Astrocyte (in vitro differentiated cells and primary cell): Measurements from ENCODE around the gene EXOSC7. TPM values are rescaled to one million over a fixed set of nuclear protein-coding genes. Genes with fewer than 3 reads are reported as not detected.

Experiments
- DNase-seq: peaks from one replicate; pipeline ENCODE4 v3.0.0-alpha.2; 2010; ENCODE audit warnings: low read depth
- FAIRE-seq: peaks from 2 replicates; lab custom pipeline; 2011; peaks lifted over from hg19 to GRCh38; lab: Jason Lieb, UNC
- H2AFZ ChIP-seq: 2 replicates; pipeline ENCODE4 v1.6.0; 2012; ENCODE audit warnings: low read depth, low read length, inconsistent platforms
- H3K27ac ChIP-seq: 2 replicates; pipeline ENCODE4 v1.5.1; 2011; ENCODE audit warnings: low read depth, low read length, inconsistent platforms
- H3K27me3 ChIP-seq: 2 replicates; pipeline ENCODE4 v1.6.0; 2011; ENCODE audit warnings: low read length, inconsistent platforms; ENCODE audit not compliant: insufficient read depth
- H3K36me3 ChIP-seq: 2 replicates; pipeline ENCODE4 v1.5.1; 2011; ENCODE audit warnings: low read length, inconsistent platforms; ENCODE audit not compliant: insufficient read depth
- H3K4me1 ChIP-seq: 2 replicates; pipeline ENCODE4 v1.5.1; 2011; ENCODE audit warnings: low read length, inconsistent platforms; ENCODE audit not compliant: insufficient read depth
- H3K4me2 ChIP-seq: 2 replicates; pipeline ENCODE4 v1.6.0; 2012; ENCODE audit warnings: low read length, inconsistent platforms
- H3K4me3 ChIP-seq: 2 replicates; pipeline ENCODE4 v1.5.1; 2011; ENCODE audit warnings: low read depth, mild to moderate bottlenecking, low read length, inconsistent platforms; ENCODE audit not compliant: insufficient read depth
- H3K79me2 ChIP-seq: 2 replicates; pipeline ENCODE4 v1.6.0; 2012; ENCODE audit warnings: mild to moderate bottlenecking, low read length, inconsistent platforms; ENCODE audit not compliant: insufficient read depth
- H3K9ac ChIP-seq: 2 replicates; pipeline ENCODE4 v1.6.0; 2012; ENCODE audit warnings: mild to moderate bottlenecking, low read length, inconsistent platforms
- H3K9me3 ChIP-seq: 2 replicates; pipeline ENCODE4 v1.5.1; 2012; ENCODE audit warnings: low read depth, mild to moderate bottlenecking, low read length, inconsistent platforms; ENCODE audit not compliant: insufficient read depth
- H4K20me1 ChIP-seq: 2 replicates; pipeline ENCODE4 v1.6.0; 2012; ENCODE audit warnings: low read length, inconsistent platforms; ENCODE audit not compliant: insufficient read depth
- H3K27ac Mint-ChIP-seq: one replicate; pipeline ENCODE4 v1.8.0; 2021; ENCODE audit warnings: mild to moderate bottlenecking, mixed read lengths; ENCODE audit not compliant: unreplicated experiment
- H3K27me3 Mint-ChIP-seq: one replicate; pipeline ENCODE4 v1.8.0; 2021; ENCODE audit warnings: low read depth, mixed read lengths; ENCODE audit not compliant: unreplicated experiment
- H3K36me3 Mint-ChIP-seq: one replicate; pipeline ENCODE4 v1.8.0; 2021; ENCODE audit warnings: low read depth, mixed read lengths; ENCODE audit not compliant: unreplicated experiment
- H3K4me1 Mint-ChIP-seq: one replicate; pipeline ENCODE4 v1.8.0; 2021; ENCODE audit warnings: low read depth, mixed read lengths; ENCODE audit not compliant: unreplicated experiment
- H3K4me3 Mint-ChIP-seq: one replicate; pipeline ENCODE4 v1.8.0; 2021; ENCODE audit warnings: mild to moderate bottlenecking, moderate library complexity, mixed read lengths; ENCODE audit not compliant: unreplicated experiment
- H3K9me3 Mint-ChIP-seq: one replicate; pipeline ENCODE4 v1.8.0; 2021; ENCODE audit warnings: mild to moderate bottlenecking, mixed read lengths; ENCODE audit not compliant: unreplicated experiment
- EZH2 ChIP-seq: IDR thresholded peaks from 2 replicates; pipeline ENCODE4 v1.6.1; 2012; ENCODE audit warnings: mild to moderate bottlenecking, low read length, inconsistent platforms; ENCODE audit not compliant: insufficient read depth
- total RNA-seq: library from RNA; stranded (reverse); gene quantifications from 2 replicates; pipeline ENCODE4 v1.2.1, GENCODE V29; 2021
- TF ChIP-seq, protein P1 (sequence below): IDR thresholded peaks from 2 replicates; pipeline ENCODE4 v1.5.1; 2011; ENCODE audit warnings: low read depth, mild to moderate bottlenecking, inconsistent platforms, low read length, moderate library complexity; ENCODE audit not compliant: insufficient read depth

Gene EXOSC7
- total RNA-seq, 1 donor from 2014 or later = 38.6 TPM

DNA sequence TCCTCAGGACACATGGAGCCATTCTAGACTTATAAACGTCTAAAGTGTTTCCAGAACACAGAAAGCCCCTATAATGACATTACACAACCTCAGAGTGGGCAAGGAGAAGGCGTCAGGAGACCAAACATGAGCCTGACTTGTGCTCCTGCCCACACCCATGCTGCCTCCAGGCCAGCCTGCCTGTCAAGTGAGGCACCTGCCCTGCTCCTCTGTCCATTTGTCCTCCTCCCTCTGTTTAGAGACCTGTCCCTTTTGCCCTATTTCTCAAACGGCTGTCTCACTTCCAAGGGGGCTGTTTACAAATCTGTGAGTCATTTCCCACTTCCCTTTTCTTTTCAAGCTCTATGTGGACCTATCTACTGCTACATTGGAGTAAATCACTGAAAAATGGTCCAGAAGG, 21.1 kb upstream of the EXOSC7 start:
- Histone ChIP-seq H3K9ac (no peak overlapping the region), H3K27me3 (no peaks in the 10 kb centered on the region), H3K36me3 (no peaks in the 10 kb centered on the region), H3K4me1 (peaks cover 2% of the 10 kb centered on the region), H3K27ac (no peak overlapping the region), H3K79me2 (peaks cover 11% of the 10 kb centered on the region), H4K20me1 (peaks cover 77% of the 10 kb centered on the region), H3K4me2 (no peak overlapping the region), H2AFZ (no peak overlapping the region), H3K4me3 (no peak overlapping the region), H3K9me3 (no peaks in the 10 kb centered on the region)
- Mint-ChIP-seq H3K4me1 (peaks cover 15% of the 10 kb centered on the region), H3K9me3 (peaks cover 1% of the 10 kb centered on the region), H3K36me3 (peaks cover 34% of the 10 kb centered on the region), H3K27ac (no peak overlapping the region), H3K4me3 (no peak overlapping the region), H3K27me3 (no peaks in the 10 kb centered on the region)
- DNase-seq (no peak), FAIRE-seq (no peak)
- TF ChIP-seq, protein P1, sequence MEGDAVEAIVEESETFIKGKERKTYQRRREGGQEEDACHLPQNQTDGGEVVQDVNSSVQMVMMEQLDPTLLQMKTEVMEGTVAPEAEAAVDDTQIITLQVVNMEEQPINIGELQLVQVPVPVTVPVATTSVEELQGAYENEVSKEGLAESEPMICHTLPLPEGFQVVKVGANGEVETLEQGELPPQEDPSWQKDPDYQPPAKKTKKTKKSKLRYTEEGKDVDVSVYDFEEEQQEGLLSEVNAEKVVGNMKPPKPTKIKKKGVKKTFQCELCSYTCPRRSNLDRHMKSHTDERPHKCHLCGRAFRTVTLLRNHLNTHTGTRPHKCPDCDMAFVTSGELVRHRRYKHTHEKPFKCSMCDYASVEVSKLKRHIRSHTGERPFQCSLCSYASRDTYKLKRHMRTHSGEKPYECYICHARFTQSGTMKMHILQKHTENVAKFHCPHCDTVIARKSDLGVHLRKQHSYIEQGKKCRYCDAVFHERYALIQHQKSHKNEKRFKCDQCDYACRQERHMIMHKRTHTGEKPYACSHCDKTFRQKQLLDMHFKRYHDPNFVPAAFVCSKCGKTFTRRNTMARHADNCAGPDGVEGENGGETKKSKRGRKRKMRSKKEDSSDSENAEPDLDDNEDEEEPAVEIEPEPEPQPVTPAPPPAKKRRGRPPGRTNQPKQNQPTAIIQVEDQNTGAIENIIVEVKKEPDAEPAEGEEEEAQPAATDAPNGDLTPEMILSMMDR = no peak
- TF ChIP-seq EZH2 = no peak

DNA sequence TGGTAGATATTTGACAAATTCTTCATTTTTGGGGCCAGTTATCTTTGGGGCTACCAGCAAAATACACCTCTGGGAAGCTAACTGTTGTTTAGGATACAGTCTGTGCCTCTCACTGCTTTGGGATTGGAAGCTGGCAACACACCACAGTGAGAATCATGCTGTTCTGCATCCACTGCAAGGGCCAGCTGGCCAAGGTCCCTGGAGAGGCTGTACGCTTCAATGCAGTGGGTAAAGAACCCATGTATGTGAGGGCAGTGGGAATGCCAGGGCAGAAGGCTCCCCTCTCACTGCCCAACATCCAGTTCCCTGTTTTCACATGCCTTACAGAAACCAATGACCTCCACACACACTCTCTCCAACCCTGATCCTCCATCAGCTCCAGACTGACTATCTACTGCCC, 20.1 kb upstream of the EXOSC7 start:
- Histone ChIP-seq H3K4me2 (no peak overlapping the region), H3K27me3 (no peaks in the 10 kb centered on the region), H3K4me3 (no peak overlapping the region), H2AFZ (no peak overlapping the region), H3K9ac (no peak overlapping the region), H3K4me1 (peaks cover 2% of the 10 kb centered on the region), H3K79me2 (peaks cover 20% of the 10 kb centered on the region), H3K27ac (no peak overlapping the region), H3K9me3 (no peaks in the 10 kb centered on the region), H3K36me3 (no peaks in the 10 kb centered on the region), H4K20me1 (peaks cover 78% of the 10 kb centered on the region)
- H3K4me1 Mint-ChIP-seq = peaks cover 17% of the 10 kb centered on the region
- no peak for TF ChIP-seq EZH2
- TF ChIP-seq, protein P1 = no peak
- H3K9me3 Mint-ChIP-seq = peaks cover 1% of the 10 kb centered on the region
- peaks cover 32% of the 10 kb centered on the region for H3K36me3 Mint-ChIP-seq
- no peak overlapping the region for H3K27ac Mint-ChIP-seq
- no peak overlapping the region for H3K4me3 Mint-ChIP-seq
- H3K27me3 Mint-ChIP-seq = no peaks in the 10 kb centered on the region
- FAIRE-seq (no peak), DNase-seq (no peak)

DNA sequence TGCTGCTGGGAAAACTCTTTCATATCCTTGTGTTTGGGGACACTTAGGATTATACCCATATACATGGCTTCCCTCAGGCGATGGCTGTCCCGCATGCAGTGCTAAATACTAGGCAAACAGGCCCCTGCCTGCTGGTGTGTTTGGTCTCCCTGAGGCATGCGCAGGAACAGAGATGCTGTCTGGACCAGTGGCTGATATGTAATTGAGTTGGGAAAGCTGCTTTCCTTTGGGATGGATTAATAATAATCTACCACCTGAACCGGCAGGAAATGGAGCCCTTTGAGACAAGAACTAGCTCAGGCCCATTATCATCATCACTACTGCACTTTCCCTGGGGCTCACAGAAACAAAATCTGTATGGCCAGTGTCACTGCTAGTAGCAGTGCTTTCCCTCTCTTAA, 18.1 kb upstream of the EXOSC7 start:
- no peak for FAIRE-seq
- Histone ChIP-seq H3K4me2 (no peak overlapping the region), H2AFZ (no peak overlapping the region), H3K4me3 (no peak overlapping the region), H3K79me2 (peaks cover 37% of the 10 kb centered on the region), H3K36me3 (no peaks in the 10 kb centered on the region), H4K20me1 (peaks cover 76% of the 10 kb centered on the region), H3K9ac (no peak overlapping the region), H3K4me1 (peaks cover 5% of the 10 kb centered on the region), H3K27me3 (no peaks in the 10 kb centered on the region), H3K27ac (no peak overlapping the region), H3K9me3 (no peaks in the 10 kb centered on the region)
- DNase-seq = no peak
- H3K4me3 Mint-ChIP-seq = no peak overlapping the region
- H3K27ac Mint-ChIP-seq = no peak overlapping the region
- no peak for TF ChIP-seq EZH2
- TF ChIP-seq, protein P1 = no peak
- H3K4me1 Mint-ChIP-seq = peaks cover 17% of the 10 kb centered on the region
- H3K9me3 Mint-ChIP-seq = peaks cover 1% of the 10 kb centered on the region
- H3K27me3 Mint-ChIP-seq = no peaks in the 10 kb centered on the region
- peaks cover 29% of the 10 kb centered on the region for H3K36me3 Mint-ChIP-seq
